Measurements from ENCODE around the gene KIR3DL2. TPM values are rescaled to one million over a fixed set of nuclear protein-coding genes. Genes with fewer than 3 reads are reported as not detected.
"Not testable (repeated sequence)": the region's sequence is repeated elsewhere in the genome, so short reads cannot be mapped to it uniquely, and the experiment has no call there.

Gene KIR3DL2
- total RNA-seq, 1 experiment from 2014 or later: not detected

- DNase-seq (ENCODE audit: low spot score): no peak
Observed at GRCh38 chr19:54871696-54872095, 21.5 kb downstream of the KIR3DL2 start.

GRCh38 chr19:54873990-54874389, 23.7 kb downstream of the KIR3DL2 start, which contains the start of gene FCAR:
TSS of gene FCAR (plus strand) at chr19:54874235. CDS start at chr19:54874290, 55 bp downstream.
- no peak for DNase-seq (ENCODE audit: low spot score)

GRCh38 chr19:54875506-54875905, 25.3 kb downstream of the KIR3DL2 start:
- no peak for DNase-seq (ENCODE audit: low spot score)

- no peak for DNase-seq (ENCODE audit: low spot score)
Observed at GRCh38 chr19:54877471-54877870, 27.2 kb downstream of the KIR3DL2 start.

GRCh38 chr19:54881884-54882283, 31.6 kb downstream of the KIR3DL2 start:
- DNase-seq (ENCODE audit: low spot score): no peak

GRCh38 chr19:54882758-54883157, 32.5 kb downstream of the KIR3DL2 start:
- peak; percentile 77 for DNase-seq (ENCODE audit: low spot score)

- DNase-seq (ENCODE audit: low spot score): no peak
Observed at GRCh38 chr19:54883228-54883627, 33.0 kb downstream of the KIR3DL2 start.

GRCh38 chr19:54888239-54888638, 38.0 kb downstream of the KIR3DL2 start:
- no peak for DNase-seq (ENCODE audit: low spot score)

- DNase-seq (ENCODE audit: low spot score): no peak
Observed at GRCh38 chr19:54889566-54889965, 39.3 kb downstream of the KIR3DL2 start.

GRCh38 chr19:54893406-54893805, 43.2 kb downstream of the KIR3DL2 start:
- no peak for DNase-seq (ENCODE audit: low spot score)

GRCh38 chr19:54894106-54894505, 43.9 kb downstream of the KIR3DL2 start:
- DNase-seq (ENCODE audit: low spot score): not testable (repeated sequence)

- no peak for DNase-seq (ENCODE audit: low spot score)
Observed at GRCh38 chr19:54896036-54896435, 45.8 kb downstream of the KIR3DL2 start.

- not testable (repeated sequence) for DNase-seq (ENCODE audit: low spot score)
Observed at GRCh38 chr19:54898685-54899084, 48.4 kb downstream of the KIR3DL2 start.

GRCh38 chr19:54899646-54900045, 49.4 kb downstream of the KIR3DL2 start:
- not testable (repeated sequence) for DNase-seq (ENCODE audit: low spot score)

GRCh38 chr19:54901153-54901552, 50.9 kb downstream of the KIR3DL2 start:
- peak; percentile 41 for DNase-seq (ENCODE audit: low spot score)

GRCh38 chr19:54902061-54902460, 51.8 kb downstream of the KIR3DL2 start:
- no peak for DNase-seq (ENCODE audit: low spot score)

GRCh38 chr19:54903303-54903702, 53.1 kb downstream of the KIR3DL2 start:
- no peak for DNase-seq (ENCODE audit: low spot score)

GRCh38 chr19:54904261-54904660, 54.0 kb downstream of the KIR3DL2 start:
- not testable (repeated sequence) for DNase-seq (ENCODE audit: low spot score)

- no peak for DNase-seq (ENCODE audit: low spot score)
Observed at GRCh38 chr19:54905421-54905802, 55.2 kb downstream of the KIR3DL2 start.

- no peak for DNase-seq (ENCODE audit: low spot score)
Observed at GRCh38 chr19:54905803-54906511, 55.7 kb downstream of the KIR3DL2 start, which contains the start of gene NCR1. TSS of gene NCR1 (plus strand) at chr19:54906148. CDS start at chr19:54906188, 40 bp downstream.

GRCh38 chr19:54906819-54907218, 56.6 kb downstream of the KIR3DL2 start:
- no peak for DNase-seq (ENCODE audit: low spot score)

- not testable (repeated sequence) for DNase-seq (ENCODE audit: low spot score)
Observed at GRCh38 chr19:54907899-54908298, 57.7 kb downstream of the KIR3DL2 start.

Measured in H4 (cell line).